Right atrium auricular region (tissue), 2 donors: ENCODE data around the gene PAX8. TPM values are rescaled to one million over a fixed set of nuclear protein-coding genes. Genes with fewer than 3 reads are reported as not detected.
"Not testable (repeated sequence)": the region's sequence is repeated elsewhere in the genome, so short reads cannot be mapped to it uniquely, and the experiment has no call there.

ENCODE experiments used
- DNase-seq: peaks from one replicate; pipeline ENCODE4 v3.0.0-alpha.2; 2019; ENCODE audit warnings: low spot score
- H3K27ac ChIP-seq, 2 donors: fragments of 200-600 bp; sonication (generic); 1 replicate in 1 of 2; 2 replicates in 1 of 2; pipeline ENCODE4 v1.5.1; 2016 to 2019
- H3K27me3 ChIP-seq, 2 donors: fragments of 200-600 bp; sonication (generic); one replicate each; pipeline versions ENCODE4 v1.5.1 to v1.6.0; 2017 to 2019
- H3K36me3 ChIP-seq: fragments of 200-600 bp; sonication (generic); one replicate; pipeline ENCODE4 v1.5.1; 2016
- H3K4me1 ChIP-seq, 2 donors: fragments of 200-600 bp; sonication (generic); one replicate each; pipeline versions ENCODE4 v1.5.1 to v1.6.0; 2017 to 2019
- H3K4me3 ChIP-seq, 2 donors: fragments of 200-600 bp; sonication (generic); 1 replicate in 1 of 2; 2 replicates in 1 of 2; pipeline ENCODE4 v1.5.1; 2017 to 2019; ENCODE audit warnings: mild to moderate bottlenecking in 1 of 2, moderate library complexity in 1 of 2
- H3K9me3 ChIP-seq, 2 donors: fragments of 200-600 bp; sonication (generic); one replicate each; pipeline ENCODE4 v1.5.1; 2019
- total RNA-seq, 2 donors: library from RNA; depleted of rRNA; stranded (reverse); fragments of >200 nt; gene quantifications; one replicate each; pipeline ENCODE4 v1.1.0, GENCODE V29; 2016
- TF ChIP-seq, protein P1 (sequence below), 2 donors: fragments of 200-600 bp; sonication (generic); IDR thresholded peaks; one replicate each; pipeline ENCODE4 v1.5.1; 2019; ENCODE audit warnings: antibody characterized with exemption in 2 of 2

Gene PAX8
- total RNA-seq, 2 donors from 2014 or later: 0.37 to 1.2 TPM

GRCh38 chr2:113238871-113239839, 39.6 kb downstream of the PAX8 start:
- Histone ChIP-seq H3K36me3 (no peaks in the 10 kb centered on the region), H3K9me3 (no peaks in the 10 kb centered on the region), H3K4me1 (peaks cover 0 to 33% of the 10 kb centered on the region in 2 donors), H3K4me3 (no peak overlapping the region), H3K27me3 (no peaks in the 10 kb centered on the region), H3K27ac (peak overlapping the region; percentile 83 to 85)
- TF ChIP-seq, protein P1, sequence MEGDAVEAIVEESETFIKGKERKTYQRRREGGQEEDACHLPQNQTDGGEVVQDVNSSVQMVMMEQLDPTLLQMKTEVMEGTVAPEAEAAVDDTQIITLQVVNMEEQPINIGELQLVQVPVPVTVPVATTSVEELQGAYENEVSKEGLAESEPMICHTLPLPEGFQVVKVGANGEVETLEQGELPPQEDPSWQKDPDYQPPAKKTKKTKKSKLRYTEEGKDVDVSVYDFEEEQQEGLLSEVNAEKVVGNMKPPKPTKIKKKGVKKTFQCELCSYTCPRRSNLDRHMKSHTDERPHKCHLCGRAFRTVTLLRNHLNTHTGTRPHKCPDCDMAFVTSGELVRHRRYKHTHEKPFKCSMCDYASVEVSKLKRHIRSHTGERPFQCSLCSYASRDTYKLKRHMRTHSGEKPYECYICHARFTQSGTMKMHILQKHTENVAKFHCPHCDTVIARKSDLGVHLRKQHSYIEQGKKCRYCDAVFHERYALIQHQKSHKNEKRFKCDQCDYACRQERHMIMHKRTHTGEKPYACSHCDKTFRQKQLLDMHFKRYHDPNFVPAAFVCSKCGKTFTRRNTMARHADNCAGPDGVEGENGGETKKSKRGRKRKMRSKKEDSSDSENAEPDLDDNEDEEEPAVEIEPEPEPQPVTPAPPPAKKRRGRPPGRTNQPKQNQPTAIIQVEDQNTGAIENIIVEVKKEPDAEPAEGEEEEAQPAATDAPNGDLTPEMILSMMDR (IDR thresholded peaks at IDR 0.05): no peak
- DNase-seq: no peak

DNA sequence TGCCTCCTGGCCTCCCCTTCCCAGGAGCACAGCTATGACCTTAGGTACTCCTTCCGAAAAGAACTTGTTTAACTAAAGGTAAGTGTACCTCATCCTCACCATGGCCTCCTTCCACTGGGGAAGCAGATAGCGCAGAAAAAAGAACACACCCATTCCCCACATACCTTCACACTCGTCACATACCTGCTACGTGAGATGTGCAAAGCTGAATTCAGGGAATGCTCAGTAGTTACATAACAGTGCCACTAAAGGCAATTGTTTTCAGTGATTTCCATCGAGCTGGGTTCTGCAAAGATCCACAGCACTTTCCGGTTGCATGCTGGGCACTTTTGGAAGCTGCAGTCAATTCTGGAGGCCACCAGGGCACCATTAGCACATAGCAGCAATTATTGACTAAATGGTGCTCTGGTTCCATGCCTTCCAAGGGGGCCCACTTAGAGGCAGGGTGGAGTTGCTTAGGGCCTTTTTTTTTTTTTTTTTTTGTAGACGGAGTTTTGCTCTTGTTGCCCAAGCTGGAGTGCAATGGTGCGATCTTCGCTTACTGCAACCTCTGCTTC, 41.0 kb downstream of the PAX8 start:
- Histone ChIP-seq H3K36me3 (no peaks in the 10 kb centered on the region), H3K4me3 (no peak overlapping the region), H3K9me3 (no peaks in the 10 kb centered on the region), H3K27me3 (no peaks in the 10 kb centered on the region), H3K27ac (peak overlapping the region; percentile 3 to 68), H3K4me1 (peaks cover 0 to 38% of the 10 kb centered on the region in 2 donors)
- TF ChIP-seq, protein P1 (IDR thresholded peaks at IDR 0.05): no peak
- no peak for DNase-seq

DNA sequence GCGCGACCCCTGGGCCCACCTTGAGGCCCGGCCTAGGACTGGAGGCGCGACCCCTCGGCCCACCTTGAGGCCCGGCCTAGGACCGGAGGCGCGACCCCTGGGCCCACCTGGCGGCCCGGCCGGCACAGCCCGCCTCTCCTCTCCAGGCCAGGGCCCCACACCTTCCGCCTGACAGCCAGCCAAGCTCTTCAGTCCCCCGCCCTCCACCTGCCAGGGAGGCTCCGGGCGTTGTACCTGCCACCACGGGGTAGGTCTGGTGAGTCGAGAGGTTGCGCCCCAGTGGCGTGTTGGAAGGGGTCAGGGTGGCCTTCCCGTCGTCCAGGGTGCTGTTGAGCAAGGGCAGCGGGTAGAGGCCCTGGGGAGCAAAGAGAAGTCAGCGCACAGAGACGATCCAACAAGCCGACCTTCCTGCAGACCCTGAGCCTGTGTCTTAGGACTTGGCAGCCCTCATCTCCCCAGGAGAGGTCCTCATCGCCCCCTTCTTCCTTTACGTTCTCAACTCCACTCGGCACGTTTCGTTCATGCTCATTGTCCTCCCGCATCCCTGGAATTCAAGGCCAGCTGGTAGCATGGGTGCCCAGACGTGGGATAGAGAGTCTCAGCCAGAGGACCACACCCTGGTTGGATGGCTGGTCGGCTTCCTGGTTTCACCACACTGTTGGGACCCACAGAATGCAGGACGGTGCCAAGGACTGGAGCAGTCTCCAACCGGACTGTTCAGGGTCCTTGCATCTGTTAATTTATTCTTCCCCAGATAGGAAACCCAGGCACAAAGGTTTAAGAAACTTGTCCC, 42.2 kb downstream of the PAX8 start:
- Histone ChIP-seq H3K27me3 (no peaks in the 10 kb centered on the region), H3K4me1 (peaks cover 0 to 39% of the 10 kb centered on the region in 2 donors), H3K36me3 (no peaks in the 10 kb centered on the region), H3K27ac (peak overlapping the region; percentile 3 to 68), H3K4me3 (peak overlapping the region in 1 of 2 donors; percentile 51), H3K9me3 (no peaks in the 10 kb centered on the region)
- no peak for DNase-seq
- TF ChIP-seq, protein P1 (IDR thresholded peaks at IDR 0.05): no peak

DNA sequence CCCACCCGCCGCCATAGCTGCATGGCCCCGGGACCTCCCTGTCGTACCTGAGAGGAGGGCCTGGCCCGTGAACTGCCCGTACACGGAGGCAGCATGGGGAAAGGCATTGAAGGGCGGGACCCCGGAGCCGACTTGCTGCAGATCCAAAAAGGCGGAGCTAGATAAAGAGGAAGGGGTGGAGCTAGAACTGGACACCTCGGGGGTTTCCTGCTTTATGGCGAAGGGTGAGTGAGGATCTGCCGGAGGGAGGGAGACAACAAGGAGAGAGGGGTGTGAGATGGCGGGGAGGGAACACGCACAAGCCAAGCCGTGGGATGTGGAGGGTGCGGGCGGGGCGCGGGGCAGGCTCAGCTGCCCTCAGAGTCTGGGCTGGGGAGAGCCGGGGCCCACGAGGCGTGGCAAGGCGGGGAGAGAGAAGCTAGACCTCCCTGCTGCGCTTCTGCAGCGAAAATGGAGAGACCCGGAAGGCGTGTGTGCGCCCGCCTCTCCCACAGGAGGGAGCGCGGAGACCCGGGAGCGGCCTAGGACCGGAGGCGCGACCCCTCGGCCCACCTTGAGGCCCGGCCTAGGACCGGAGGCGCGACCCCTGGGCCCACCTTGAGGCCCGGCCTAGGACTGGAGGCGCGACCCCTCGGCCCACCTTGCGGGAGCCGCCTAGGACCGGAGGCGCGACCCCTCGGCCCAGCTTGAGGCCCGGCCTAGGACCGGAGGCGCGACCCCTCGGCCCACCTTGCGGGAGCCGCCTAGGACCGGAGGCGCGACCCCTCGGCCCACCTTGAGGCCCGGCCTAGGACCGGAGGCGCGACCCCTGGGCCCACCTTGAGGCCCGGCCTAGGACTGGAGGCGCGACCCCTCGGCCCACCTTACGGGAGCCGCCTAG, 43.1 kb downstream of the PAX8 start:
- not testable (repeated sequence) for H3K9me3 ChIP-seq, H3K27me3 ChIP-seq, H3K36me3 ChIP-seq, DNase-seq
- Histone ChIP-seq H3K4me3 (peak overlapping the region; percentile 34 to 51), H3K27ac (peak overlapping the region; percentile 58 to 68), H3K4me1 (peaks cover 0 to 39% of the 10 kb centered on the region in 2 donors)

- Histone ChIP-seq H3K9me3 (no peaks in the 10 kb centered on the region), H3K27me3 (no peaks in the 10 kb centered on the region), H3K4me3 (peak overlapping the region; percentile 34 to 51), H3K4me1 (peaks cover 0 to 35% of the 10 kb centered on the region in 2 donors), H3K36me3 (no peaks in the 10 kb centered on the region), H3K27ac (peak overlapping the region; percentile 58 to 68)
- TF ChIP-seq, protein P1 (IDR thresholded peaks at IDR 0.05): no peak
- DNase-seq: no peak
Observed at GRCh38 chr2:113234721-113235346, 43.9 kb downstream of the PAX8 start.
